ENCODE results near the gene HPGDS. TPM values are rescaled to one million over a fixed set of nuclear protein-coding genes. Genes with fewer than 3 reads are reported as not detected.
"Not testable (repeated sequence)": the region's sequence is repeated elsewhere in the genome, so short reads cannot be mapped to it uniquely, and the experiment has no call there.

The HPGDS gene
- total RNA-seq, 1 experiment from 2014 or later, result 32.3 TPM

DNA sequence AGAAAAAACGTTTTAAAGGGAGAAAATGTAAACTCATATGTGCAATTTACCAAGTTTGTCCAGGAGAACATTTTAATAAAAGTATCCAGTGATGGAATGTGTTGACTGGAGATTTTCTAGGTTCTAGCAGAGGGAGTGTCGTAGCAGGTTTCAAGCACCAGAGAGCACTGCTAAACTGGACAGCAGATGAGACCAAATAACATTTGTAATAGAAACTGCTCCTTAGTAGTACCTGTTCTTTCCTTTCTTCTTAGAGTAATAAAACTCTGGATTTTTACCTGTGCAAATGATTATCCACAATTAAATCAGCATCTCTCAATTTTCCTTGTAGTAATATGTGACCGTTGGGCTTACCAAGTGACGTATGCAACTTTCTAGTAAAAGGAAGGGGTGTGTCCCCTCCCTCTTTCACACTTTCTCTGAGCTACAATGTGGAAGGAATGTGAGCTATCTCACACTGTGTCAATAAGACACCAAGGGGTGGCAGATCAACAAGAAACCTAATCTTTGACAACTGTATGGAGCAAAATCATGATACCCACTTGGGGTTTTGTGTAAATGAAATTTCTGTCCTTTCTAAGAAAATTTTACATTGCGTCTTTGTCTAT is 9.5 kb downstream of the HPGDS start:
- peak; percentile 68 for DNase-seq (ENCODE audit: extremely low read depth, low read depth)

- DNase-seq (ENCODE audit: extremely low read depth, low read depth), result no peak
Observed at GRCh38 chr4:94329933-94330332, 12.7 kb downstream of the HPGDS start.

DNA sequence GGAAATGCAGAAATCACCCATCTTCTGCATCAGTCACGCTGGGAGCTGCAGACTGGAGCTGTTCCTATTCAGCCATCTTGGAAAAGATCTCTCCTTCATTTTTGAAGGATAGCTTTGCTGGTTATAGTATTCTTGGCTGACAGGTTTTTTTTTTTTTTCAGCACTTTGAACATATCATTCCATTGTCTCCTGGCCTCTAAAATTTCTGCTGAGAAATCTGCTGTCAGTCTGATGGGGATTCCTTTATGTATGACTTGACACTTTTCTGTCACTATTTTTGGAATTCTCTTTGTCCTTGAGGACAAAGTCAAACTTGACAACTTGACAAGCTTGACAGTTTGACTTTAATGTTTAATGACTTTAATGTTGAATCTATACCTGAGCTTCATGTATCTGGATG is 16.8 kb downstream of the HPGDS start:
- DNase-seq (ENCODE audit: extremely low read depth, low read depth), result no peak

DNA sequence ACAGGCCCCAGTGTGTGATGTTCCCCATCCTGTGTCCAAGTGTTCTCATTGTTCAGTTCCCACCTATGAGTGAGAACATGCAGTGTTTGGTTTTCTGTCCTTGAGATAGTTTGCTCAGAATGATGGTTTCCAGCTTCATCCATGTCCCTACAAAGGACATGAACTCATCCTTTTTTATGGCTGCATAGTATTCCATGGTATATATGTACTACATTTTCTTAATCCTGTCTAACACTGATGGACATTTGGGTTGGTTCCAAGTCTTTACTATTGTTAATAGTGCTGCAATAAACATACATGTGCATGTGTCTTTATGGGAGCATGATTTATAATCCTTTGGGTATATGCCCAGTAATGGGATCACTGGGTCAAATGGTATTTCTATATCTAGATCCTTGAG is 22.7 kb downstream of the HPGDS start:
- DNase-seq (ENCODE audit: extremely low read depth, low read depth), result not testable (repeated sequence)

GRCh38 chr4:94307231-94307871 is 35.3 kb downstream of the HPGDS start:
- no peak for DNase-seq (ENCODE audit: extremely low read depth, low read depth)

GRCh38 chr4:94306713-94307112 is 35.9 kb downstream of the HPGDS start:
- DNase-seq (ENCODE audit: extremely low read depth, low read depth), result no peak

DNA sequence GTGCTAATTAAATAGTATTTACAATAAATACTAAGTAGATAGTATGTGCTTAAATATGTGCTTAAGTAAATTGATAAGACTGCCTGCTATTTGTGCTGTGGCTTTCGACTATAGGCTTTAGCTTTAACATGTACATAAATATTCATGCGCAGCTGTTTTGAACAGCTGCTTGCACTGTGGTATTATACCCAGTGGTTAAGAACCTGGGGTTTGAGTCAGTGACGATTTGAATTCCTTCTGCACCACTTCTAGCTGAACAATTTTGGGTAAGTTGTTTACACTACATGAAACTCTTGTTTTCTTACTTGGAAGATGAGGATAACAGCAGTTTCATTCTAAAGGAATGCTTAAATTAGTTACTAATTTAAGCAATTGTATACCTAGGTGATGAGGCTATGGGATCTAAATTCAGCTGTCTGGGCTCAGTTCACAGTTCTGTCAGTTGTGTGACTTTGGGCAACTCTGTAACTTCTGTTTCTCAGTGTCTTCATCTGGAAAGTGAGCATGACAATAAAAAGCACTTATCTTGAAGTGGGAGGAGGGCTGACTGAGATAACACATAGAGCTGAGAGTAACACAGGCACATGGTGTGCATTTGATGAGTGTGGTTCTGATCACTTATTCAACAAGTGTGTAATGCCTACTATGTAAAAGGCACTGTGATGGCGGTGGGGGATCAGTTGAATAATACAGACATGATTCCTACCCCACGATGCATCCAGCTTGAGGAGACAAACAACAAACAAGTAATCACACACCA is 37.0 kb downstream of the HPGDS start:
- no peak for DNase-seq (ENCODE audit: extremely low read depth, low read depth)

GRCh38 chr4:94304365-94304971 is 38.2 kb downstream of the HPGDS start:
- DNase-seq (ENCODE audit: extremely low read depth, low read depth), result peak; percentile 30

DNA sequence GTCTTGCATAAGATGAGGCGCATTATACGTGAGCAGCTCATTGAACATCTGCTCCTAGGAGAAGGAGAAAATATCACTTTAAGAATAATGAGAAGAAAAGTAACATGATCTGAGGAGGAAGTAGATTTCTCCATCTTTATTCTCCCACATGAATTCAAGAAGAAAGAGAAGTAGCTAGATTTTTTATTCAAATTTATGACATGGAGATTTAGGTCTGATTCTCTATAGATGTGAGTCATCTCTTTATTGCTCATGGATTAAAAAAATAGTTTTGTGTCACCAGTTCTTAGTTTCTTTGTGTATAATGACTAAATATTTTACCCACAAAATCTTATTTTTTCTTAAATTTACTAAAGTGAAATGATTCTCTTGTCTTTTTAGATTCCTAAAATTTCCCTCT is 40.4 kb downstream of the HPGDS start:
- DNase-seq (ENCODE audit: extremely low read depth, low read depth), result no peak

- no peak for DNase-seq (ENCODE audit: extremely low read depth, low read depth)
Observed at GRCh38 chr4:94298725-94299252, 43.8 kb downstream of the HPGDS start.

- DNase-seq (ENCODE audit: extremely low read depth, low read depth), result not testable (repeated sequence)
Observed at GRCh38 chr4:94295473-94295872, 47.2 kb downstream of the HPGDS start.

DNA sequence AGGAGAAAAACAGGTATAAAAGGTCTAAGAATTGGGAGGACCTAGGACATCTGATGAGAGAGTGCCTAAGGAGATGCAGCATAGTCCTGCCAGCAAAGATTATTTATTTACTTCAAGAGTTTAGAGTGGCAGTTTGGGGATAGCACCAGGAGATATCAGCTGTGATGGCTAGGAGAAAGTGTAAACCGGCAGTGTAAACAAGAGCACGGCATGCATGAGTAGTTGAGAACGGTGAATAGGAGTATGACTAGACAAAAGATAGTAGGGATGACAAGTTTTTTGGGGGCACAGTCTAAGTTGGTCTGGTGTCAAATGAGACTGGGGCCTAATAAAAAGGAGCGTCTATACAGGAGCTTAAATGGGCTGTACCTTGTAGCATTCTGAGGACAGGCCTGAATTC is 48.7 kb downstream of the HPGDS start:
- not testable (repeated sequence) for DNase-seq (ENCODE audit: extremely low read depth, low read depth)

- no peak for DNase-seq (ENCODE audit: extremely low read depth, low read depth)
Observed at GRCh38 chr4:94290245-94290644, 52.4 kb downstream of the HPGDS start.

DNA sequence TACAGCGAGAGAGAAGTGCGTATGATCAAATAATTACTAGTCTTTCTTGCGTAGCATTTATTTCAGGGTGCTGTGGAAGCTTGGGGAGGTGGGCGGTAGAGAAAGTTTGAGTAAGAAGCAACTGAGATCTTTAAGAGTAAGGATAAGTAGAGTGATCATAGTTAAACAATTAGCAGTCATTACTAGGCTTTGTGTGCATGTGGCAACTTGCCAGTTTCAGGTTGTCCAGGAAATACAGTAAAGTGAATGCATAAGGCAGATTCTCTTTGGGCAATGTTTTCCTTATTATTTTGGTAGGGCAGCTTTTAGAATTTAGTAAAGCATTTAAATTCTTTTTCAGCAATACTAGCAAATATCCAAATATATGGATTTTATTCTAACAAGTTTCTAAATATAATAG is 57.0 kb downstream of the HPGDS start:
- no peak for DNase-seq (ENCODE audit: extremely low read depth, low read depth)

DNA sequence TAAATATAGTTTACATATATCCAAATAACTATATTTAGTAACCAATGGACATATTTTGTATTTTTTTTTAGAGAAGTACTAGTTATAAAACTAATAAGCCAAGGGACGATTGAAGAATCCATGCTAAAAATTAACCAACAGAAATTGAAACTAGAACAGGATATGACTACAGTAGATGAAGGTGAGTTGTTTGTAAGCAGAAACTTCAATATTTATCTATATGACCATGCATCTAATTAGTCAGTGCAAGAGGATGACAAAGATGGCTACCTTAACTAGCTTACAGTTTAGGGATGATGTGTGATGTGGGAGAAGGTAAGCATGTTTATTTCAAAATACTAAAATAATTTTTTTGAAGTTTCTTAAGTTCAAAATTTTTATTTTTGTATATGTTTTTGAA is 57.7 kb downstream of the HPGDS start:
- DNase-seq (ENCODE audit: extremely low read depth, low read depth), result no peak

DNA sequence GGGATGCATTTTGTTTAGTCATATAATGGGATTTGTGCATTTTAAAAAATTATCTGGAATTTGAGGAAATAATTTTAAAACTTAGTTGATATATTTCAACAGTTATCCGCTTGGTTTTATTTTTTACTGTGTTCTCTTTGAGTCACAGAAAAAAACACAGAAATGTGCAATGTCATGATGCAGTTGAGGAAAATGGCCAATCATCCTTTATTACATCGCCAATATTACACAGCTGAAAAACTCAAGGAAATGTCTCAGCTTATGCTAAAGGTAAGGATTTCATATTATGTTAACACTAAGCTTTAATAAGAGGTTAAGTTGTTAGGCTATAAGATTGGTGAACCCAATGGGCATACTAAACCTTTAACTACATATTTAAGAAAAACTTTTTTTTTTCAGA is 63.9 kb downstream of the HPGDS start:
- no peak for DNase-seq (ENCODE audit: extremely low read depth, low read depth)

GRCh38 chr4:94277534-94277933 is 65.1 kb downstream of the HPGDS start:
- no peak for DNase-seq (ENCODE audit: extremely low read depth, low read depth)

GRCh38 chr4:94276204-94276603 is 66.4 kb downstream of the HPGDS start:
- DNase-seq (ENCODE audit: extremely low read depth, low read depth), result no peak

- DNase-seq (ENCODE audit: extremely low read depth, low read depth), result no peak
Observed at GRCh38 chr4:94274912-94275311, 67.7 kb downstream of the HPGDS start.

- DNase-seq (ENCODE audit: extremely low read depth, low read depth), result no peak
Observed at GRCh38 chr4:94271248-94271647, 71.4 kb downstream of the HPGDS start.

DNA sequence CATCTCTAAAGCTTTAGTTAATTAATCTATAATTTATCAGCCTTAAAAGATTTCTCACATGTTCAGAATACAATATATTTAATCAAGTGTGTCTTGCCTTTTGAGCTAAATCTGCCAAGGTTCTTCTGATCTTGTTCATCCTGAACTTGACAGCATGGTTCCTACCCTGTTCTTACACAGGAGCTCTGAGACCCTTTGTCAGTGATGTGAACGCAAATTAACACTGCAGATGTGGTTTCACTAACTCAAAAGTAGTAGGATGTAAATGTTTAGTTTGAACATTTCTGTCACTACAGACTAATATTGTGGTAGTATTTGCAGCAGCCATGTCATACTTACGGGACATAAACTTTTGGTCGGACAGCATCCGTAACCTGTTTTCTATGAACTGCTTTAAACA is 75.6 kb downstream of the HPGDS start:
- no peak for DNase-seq (ENCODE audit: extremely low read depth, low read depth)

Measured in NCI-H460 (cell line).